Loucy (cell line): Measurements from ENCODE around the gene THRAP3.

Source experiments
- CTCF ChIP-seq: fragments of 200-600 bp; sonication (generic); conservative IDR thresholded peaks from 2 replicates; pipeline ENCODE4 v1.5.1; 2014; ENCODE audit warnings: mild to moderate bottlenecking, antibody characterized with exemption, low read length
- EZH2phosphoT487 ChIP-seq: fragments of 200-600 bp; IDR thresholded peaks from 2 replicates; pipeline ENCODE4 v1.6.1; 2018; ENCODE audit warnings: antibody characterized with exemption, mild to moderate bottlenecking, moderate library complexity, borderline replicate concordance

- TF ChIP-seq CTCF, result no peak
- TF ChIP-seq EZH2phosphoT487, result no peak
Measured at GRCh38 chr1:36279110-36279788, 55.0 kb downstream of the THRAP3 start.
